NCI-H2227 (cell line): ENCODE data around the gene FLT3LG.

Source experiments
- DNase-seq: peaks from one replicate; lab custom pipeline; 2025; ENCODE audit not compliant: unreplicated experiment; lab: John Stamatoyannopoulos, UW

FLT3LG gene, protein sequence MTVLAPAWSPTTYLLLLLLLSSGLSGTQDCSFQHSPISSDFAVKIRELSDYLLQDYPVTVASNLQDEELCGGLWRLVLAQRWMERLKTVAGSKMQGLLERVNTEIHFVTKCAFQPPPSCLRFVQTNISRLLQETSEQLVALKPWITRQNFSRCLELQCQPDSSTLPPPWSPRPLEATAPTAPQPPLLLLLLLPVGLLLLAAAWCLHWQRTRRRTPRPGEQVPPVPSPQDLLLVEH

GRCh38 chr19:49473868-49474541 is at the start of gene FLT3LG:
Gene FLT3LG (plus strand): TSS chr19:49474215. CDS start chr19:49474640, 425 bp downstream.
- peak; percentile 54 for DNase-seq

GRCh38 chr19:49425178-49425577 is 48.8 kb upstream of the FLT3LG start, which contains the start of gene GFY:
Gene GFY (plus strand): TSS chr19:49425388. CDS start chr19:49426431, 1,043 bp downstream.
- no peak for DNase-seq

DNA sequence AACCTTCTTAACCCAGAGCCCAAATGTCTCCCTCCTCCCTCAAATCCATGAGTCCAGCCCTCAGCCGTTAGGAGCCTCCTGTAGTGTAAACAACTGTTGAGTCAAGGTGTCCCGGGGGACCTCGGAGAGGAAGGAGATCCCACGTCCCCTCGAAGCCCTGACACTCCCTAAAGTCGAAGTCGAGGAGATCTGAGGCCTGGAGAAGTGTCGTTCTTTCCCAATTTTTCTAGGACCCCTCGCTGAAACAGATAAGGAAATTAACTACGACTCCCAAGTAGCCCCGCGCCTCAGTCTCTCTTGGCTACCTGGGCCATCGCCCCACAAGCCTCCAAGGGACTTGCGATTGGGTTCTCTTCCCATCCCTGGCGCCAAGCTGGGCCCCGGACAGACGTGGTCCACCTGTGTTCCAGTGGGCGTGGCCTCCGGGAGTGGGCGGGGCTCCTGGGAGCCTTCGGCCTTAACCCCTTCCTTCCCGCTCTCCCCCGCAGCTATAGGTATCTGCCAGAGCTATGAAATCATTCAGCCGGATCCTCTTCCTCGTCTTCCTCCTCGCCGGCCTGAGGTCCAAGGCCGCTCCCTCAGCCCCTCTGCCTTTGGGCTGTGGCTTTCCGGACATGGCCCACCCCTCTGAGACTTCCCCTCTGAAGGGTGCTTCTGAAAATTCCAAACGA is 48.0 kb upstream of the FLT3LG start:
- no peak for DNase-seq

DNA sequence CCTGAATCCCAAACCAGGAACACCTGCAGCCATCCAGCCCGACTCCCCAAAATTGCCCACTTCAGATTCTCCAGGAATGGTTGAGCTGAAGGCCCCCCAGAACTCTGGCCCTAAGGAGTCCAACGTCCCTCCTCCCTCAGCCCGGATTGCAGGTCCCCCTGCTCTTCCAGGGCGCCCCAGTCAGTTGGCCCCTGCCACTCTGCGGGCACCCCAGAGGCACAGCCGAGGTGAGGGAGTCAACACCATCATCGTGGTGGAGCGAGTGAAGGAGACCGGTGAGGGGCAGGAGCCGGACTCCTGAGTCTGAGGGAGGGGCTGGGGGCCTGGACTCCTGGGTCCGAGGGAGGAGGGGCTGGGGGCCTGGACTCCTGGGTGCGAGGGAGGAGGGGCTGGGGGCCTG is 46.7 kb upstream of the FLT3LG start:
- no peak for DNase-seq

DNA sequence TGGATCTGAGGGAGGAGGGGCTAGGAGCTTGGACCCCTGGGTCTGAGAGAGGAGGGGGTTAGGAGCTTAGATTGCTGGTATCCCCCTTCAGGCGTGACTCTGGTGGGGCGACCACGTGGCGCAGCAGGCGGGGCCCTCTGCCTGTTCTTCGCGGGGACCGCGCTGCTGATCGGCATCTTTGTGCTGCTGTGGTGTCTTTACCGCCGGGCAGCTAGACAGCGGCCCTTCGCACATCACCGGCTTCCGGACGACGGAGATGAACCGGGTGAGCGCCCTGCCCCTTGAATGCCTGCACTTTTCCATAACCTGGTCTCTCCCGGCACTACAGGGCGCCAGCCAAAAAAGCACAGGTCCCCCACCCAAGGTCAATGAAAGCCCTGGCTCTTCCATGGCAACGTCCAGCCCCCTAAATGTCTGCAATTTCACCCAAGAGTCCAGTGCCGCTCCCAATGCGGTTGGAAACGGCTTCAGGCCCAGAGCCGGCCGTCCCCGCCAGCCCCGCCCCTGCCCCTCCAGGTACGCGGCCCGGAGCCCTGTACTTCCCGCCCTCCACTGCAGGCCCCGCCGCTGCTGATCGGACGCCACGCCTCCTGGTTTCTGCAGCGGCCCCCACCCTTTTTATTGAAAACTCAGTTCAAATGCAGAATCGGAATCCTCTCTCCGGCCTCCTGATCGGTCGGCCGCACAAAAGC is 46.0 kb upstream of the FLT3LG start:
- peak; percentile 46 for DNase-seq

- no peak for DNase-seq
These were observed 45.2 kb upstream of the FLT3LG start for GRCh38 chr19:49428547-49429451.

GRCh38 chr19:49430172-49430677 is 43.8 kb upstream of the FLT3LG start:
- no peak for DNase-seq

DNA sequence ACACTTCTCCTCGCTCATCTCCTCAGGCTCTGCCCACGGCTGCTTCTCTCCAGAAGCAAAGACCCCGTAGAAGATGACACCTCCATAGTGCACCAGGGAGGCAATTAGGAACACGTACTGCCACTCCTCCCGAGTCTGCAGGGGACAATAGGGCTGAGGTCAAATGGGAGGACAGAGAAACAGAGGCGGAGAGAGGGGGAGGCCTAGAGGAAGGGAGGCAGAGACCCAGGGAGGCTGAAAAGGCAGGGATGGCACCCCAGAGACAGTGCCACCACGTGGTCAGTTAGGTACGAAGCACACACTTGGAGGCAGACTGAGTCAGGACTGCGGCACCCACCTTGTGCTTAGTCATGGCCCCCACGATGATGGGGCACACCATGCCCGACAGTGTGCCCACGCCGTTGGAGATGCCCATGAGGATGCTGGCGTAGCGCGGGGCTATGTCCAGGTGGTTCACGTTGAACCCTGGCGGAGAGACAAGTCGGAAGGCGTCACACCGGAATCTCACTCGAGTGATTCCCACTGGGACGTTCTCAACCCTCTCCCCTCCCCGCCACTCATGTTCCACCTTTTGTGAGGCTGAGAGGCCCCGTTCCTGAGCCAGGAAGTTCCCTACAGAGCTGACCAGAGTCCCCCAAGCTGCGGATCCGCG is 43.2 kb upstream of the FLT3LG start:
- no peak for DNase-seq

DNA sequence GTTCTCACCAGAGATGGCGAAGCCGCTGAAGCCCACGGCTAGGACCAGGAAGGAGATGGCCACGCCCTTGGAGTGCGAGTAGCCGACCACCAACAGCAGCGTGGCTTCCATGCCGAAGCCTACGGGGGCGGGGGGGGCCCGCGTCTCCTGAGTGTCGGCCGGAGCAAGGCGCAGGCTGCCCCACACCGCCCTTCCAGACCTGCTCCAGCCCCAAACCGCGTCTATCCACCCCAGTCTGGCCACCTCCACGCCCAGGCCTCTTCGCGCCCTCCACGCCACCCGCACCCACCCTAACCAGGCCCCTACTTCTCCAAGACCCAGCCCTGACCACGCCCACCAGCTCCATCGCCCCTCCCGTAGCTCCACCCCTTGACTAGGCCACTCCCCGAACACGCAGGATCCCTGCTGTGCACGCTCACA is 42.7 kb upstream of the FLT3LG start:
- no peak for DNase-seq

GRCh38 chr19:49432141-49433073 is 41.6 kb upstream of the FLT3LG start:
- no peak for DNase-seq

DNA sequence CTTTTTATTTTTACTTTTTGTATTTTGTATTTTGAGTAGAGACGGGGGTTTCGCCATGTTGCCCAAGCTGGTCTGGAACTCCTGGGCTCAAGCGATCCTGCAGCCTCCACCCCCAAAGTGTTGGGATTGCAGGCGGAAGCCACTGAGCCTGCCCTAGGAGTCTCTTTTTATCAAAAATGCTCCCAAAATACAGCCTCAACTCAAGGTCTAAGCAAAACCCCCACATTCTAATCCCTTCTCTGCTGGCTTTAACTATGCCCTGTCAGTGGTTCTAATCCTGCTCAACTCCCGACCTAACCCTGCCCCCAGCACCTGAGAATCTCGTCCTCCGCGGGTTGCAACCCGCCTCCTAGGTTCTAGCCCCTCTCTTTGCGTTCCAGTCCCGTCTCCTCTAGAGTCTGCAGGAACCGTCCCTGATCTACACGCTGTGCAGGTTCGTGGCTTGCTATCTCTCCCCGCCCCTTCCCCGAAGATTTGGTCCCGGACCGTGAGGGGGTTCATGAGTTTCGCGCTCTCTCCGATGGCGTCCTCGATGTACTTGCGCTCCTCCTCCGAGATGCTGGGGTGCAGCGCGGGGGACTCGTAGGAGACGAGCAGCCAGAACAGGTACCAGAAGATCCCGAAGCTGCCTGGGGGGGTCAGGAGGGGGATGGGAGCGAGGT is 40.6 kb upstream of the FLT3LG start:
- DNase-seq = no peak

- DNase-seq = no peak
These were observed 39.0 kb upstream of the FLT3LG start for GRCh38 chr19:49434907-49435583.

- no peak for DNase-seq
These were observed 38.3 kb upstream of the FLT3LG start for GRCh38 chr19:49435670-49436069.

GRCh38 chr19:49436381-49437017 is 37.5 kb upstream of the FLT3LG start:
- DNase-seq = no peak

- DNase-seq = no peak
These were observed 36.8 kb upstream of the FLT3LG start for GRCh38 chr19:49437231-49437630.

- no peak for DNase-seq
These were observed 35.8 kb upstream of the FLT3LG start for GRCh38 chr19:49438261-49438660.

DNA sequence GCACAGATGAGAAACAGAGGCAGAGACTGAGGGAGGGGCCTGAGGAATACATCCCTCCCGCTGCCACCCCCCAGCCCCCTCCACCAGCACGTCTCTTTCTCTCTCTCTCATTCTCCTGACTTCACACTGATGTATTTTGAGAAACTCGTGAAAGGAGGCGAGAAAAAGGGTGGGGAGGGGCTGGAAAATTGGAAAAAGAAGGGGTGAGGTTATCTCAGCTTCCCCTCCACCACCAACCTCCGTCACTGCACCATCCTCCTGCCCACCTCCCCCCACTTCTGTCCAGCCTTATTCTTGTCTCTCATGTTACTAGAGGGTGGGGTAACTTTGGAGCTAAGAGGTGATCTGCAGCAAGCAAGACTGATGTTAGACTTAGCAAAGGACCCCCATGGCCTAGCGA is 34.2 kb upstream of the FLT3LG start:
- DNase-seq = no peak
